Measurements from ENCODE around the gene PDE4B. TPM values are rescaled to one million over a fixed set of nuclear protein-coding genes. Genes with fewer than 3 reads are reported as not detected.
A peak's percentile ranks its signal among the peaks of the same experiment; 100 is the strongest.

The PDE4B gene
- total RNA-seq, 2 experiments from 2014 or later, result 2.4 to 3.1 TPM

DNA sequence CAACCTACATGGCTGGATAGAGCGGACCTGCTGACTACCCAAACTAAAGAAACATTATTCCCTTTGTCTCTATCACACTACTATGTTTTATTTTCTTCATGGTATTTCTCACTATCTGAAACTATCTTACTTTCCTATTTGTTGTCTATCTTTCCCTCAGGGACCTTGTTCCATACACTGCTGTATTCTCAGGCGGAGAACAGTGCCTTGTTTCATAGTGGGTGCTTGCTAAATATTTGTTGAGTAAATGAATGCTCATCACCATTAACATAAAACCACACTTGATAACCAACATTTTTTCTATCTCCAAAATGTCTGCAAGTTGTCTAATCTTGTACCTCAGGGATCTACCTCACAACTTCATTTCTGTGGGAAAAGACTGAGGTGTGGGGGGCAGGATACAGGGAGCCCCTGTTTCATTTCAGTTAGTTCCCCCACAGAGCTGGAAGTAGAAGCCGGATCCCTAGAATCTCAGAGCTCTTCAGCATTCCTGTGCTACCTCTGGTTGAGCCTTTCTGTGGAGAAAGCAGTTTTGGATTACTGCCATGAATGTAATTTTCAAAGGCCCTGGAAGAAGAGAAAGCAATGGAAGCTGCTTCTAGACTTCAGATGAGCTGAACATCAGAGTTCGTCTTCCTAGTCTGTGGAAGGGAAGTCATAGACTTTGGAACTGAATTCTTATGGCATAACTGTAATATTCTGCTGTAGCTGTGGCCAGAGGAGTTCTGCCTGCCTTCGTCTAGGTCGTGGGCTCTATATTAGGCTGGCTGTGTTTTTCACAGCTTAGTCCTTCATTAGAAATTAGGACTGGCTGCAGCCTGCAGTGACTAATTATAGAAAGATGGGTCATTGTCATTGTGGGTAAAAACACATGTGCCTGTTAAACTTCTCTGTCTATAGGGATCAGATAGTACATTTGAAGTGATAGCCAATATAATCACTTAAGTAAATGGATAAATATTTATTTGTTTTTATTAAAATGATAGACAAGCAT is 448.1 kb downstream of the PDE4B start:
- no peak overlapping the region for H3K27ac ChIP-seq (ENCODE audit: low read depth, low read length, poor library complexity, severe bottlenecking)
- intact Hi-C loops (cut with micrococcal nuclease; ENCODE audit: unreplicated experiment), result loop anchor here (5.0 to 10.0 kb wide), 2 partner anchors 262 to 1006 kb away; no protein-coding TSS in a partner anchor
- BruUV-seq (replicated peaks), result no TSS peak
- H4K20me1 ChIP-seq (ENCODE audit: insufficient read depth, low read length), result no peaks in the 10 kb centered on the region
- no peak overlapping the region for H3K4me3 ChIP-seq (ENCODE audit: low read depth, low read length, poor library complexity, severe bottlenecking)
- no peaks in the 10 kb centered on the region for H3K9me3 ChIP-seq (ENCODE audit: low read length)
- TF ChIP-seq, protein P1, sequence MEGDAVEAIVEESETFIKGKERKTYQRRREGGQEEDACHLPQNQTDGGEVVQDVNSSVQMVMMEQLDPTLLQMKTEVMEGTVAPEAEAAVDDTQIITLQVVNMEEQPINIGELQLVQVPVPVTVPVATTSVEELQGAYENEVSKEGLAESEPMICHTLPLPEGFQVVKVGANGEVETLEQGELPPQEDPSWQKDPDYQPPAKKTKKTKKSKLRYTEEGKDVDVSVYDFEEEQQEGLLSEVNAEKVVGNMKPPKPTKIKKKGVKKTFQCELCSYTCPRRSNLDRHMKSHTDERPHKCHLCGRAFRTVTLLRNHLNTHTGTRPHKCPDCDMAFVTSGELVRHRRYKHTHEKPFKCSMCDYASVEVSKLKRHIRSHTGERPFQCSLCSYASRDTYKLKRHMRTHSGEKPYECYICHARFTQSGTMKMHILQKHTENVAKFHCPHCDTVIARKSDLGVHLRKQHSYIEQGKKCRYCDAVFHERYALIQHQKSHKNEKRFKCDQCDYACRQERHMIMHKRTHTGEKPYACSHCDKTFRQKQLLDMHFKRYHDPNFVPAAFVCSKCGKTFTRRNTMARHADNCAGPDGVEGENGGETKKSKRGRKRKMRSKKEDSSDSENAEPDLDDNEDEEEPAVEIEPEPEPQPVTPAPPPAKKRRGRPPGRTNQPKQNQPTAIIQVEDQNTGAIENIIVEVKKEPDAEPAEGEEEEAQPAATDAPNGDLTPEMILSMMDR (conservative IDR thresholded peaks at IDR 0.05; ENCODE audit: low read length), result no peak
- TF ChIP-seq EZH2phosphoT487 (IDR thresholded peaks at IDR 0.05; ENCODE audit: borderline replicate concordance, low read depth, low read length), result no peak
- no peaks in the 10 kb centered on the region for H3K36me3 ChIP-seq (ENCODE audit: insufficient read depth, low read length)
- no peaks in the 10 kb centered on the region for H3K4me1 ChIP-seq (ENCODE audit: insufficient read depth, low read length, poor library complexity, severe bottlenecking)
- H3K79me2 ChIP-seq (ENCODE audit: insufficient read depth, low read depth, low read length), result no peaks in the 10 kb centered on the region
- no peak for DNase-seq (ENCODE audit: low spot score)
- no peak overlapping the region for H3K4me2 ChIP-seq (ENCODE audit: low read length)
- CTCF ChIA-PET (ENCODE audit: unreplicated experiment), result no interaction called here
- POLR2A ChIA-PET, result interaction anchor here (1.7 kb wide), 1 partner anchor 11 kb away, joined by 4 read pairs; no protein-coding TSS in a partner anchor
- no peaks in the 10 kb centered on the region for H3K9me2 ChIP-seq (ENCODE audit: insufficient read depth, low read length)
- H2AFZ ChIP-seq (ENCODE audit: low read length), result no peak overlapping the region

DNA sequence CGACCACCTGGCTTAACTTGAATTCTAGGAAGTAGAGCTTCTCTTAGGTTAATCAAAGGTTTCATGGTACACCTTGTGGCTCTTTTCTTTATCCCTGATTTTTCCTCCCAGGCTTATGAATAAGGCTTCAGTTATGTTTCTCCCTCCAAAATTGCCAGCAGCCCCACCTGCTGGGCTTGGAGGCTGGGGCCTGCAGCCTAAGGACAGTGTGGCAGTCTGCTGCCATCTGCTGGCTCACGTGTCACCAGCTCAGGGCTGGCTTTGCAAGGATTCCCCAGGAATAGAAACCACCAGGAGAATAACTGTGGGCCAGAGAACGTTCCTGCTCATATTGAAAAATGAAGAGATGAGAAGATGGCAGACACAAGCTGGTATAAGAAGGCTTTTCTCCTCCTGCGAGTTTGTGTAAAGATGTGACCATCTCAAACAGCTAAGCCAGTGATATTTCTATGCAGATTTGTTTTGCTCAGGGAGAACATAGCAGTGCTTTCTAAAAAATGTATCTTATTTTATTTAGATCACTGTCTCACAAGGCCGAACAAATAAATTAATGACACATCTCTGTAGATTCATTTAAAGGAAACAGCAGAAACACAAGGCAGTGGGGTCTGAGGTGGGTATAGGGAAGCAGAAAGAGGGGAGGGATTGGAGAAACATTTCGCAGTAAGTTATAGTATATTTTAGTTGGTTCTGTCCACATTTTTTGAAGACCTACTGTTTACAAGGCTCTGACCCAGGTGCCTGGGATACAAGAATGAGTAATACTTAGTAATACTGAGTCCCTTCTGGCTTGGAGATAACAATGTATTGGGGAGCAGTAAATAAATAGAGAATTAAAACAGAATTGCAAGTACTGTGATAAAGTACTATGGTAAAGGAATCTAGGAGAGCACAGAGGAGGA is 450.2 kb downstream of the PDE4B start:
- intact Hi-C loops (cut with micrococcal nuclease; ENCODE audit: unreplicated experiment), result loop anchor here (1.0 to 10.0 kb wide), 5 partner anchors 74 to 1008 kb away; no protein-coding TSS in a partner anchor
- Histone ChIP-seq H3K79me2 (ENCODE audit: insufficient read depth, low read depth, low read length) (no peaks in the 10 kb centered on the region), H3K27ac (ENCODE audit: low read depth, low read length, poor library complexity, severe bottlenecking) (no peak overlapping the region), H4K20me1 (ENCODE audit: insufficient read depth, low read length) (no peaks in the 10 kb centered on the region), H3K36me3 (ENCODE audit: insufficient read depth, low read length) (no peaks in the 10 kb centered on the region), H3K4me3 (ENCODE audit: low read depth, low read length, poor library complexity, severe bottlenecking) (no peak overlapping the region), H3K4me2 (ENCODE audit: low read length) (no peak overlapping the region), H3K9me3 (ENCODE audit: low read length) (no peaks in the 10 kb centered on the region), H3K9me2 (ENCODE audit: insufficient read depth, low read length) (no peaks in the 10 kb centered on the region), H3K4me1 (ENCODE audit: insufficient read depth, low read length, poor library complexity, severe bottlenecking) (no peaks in the 10 kb centered on the region), H2AFZ (ENCODE audit: low read length) (0 out of 2 replicates have a peak overlapping the region, but pooled peaks have one; percentile 0)
- TF ChIP-seq, protein P1 (conservative IDR thresholded peaks at IDR 0.05; ENCODE audit: low read length), result peak; percentile 100
- no peak for TF ChIP-seq EZH2phosphoT487 (IDR thresholded peaks at IDR 0.05; ENCODE audit: borderline replicate concordance, low read depth, low read length)
- peak; percentile 86 for DNase-seq (ENCODE audit: low spot score)
- ChIA-PET POLR2A (interaction anchor here (0.6 to 1.7 kb wide), 10 partner anchors 9 to 293 kb away, joined by 3 to 6 read pairs (median 3); no protein-coding TSS in a partner anchor), CTCF (ENCODE audit: unreplicated experiment) (interaction anchor here (0.6 to 1.8 kb wide), 8 partner anchors 11 to 282 kb away, joined by 3 to 9 read pairs (median 4); no protein-coding TSS in a partner anchor)
- no TSS peak for BruUV-seq (replicated peaks)
